NT2/D1 (cell line): ENCODE results near the gene MYB.

ENCODE experiments used
- SUZ12 ChIP-seq: IDR thresholded peaks from 2 replicates; pipeline ENCODE4 v1.6.1; 2011; ENCODE audit not compliant: insufficient read length, insufficient read depth; ENCODE audit errors: extremely low read depth
- YY1 ChIP-seq: IDR thresholded peaks from 2 replicates; pipeline ENCODE4 v1.6.1; 2011; ENCODE audit not compliant: insufficient read length, insufficient read depth
- ZNF274 ChIP-seq: IDR thresholded peaks from 2 replicates; pipeline ENCODE4 v1.6.1; 2011; ENCODE audit warnings: mild to moderate bottlenecking, low read depth, low read length

- TF ChIP-seq YY1 (no peak), SUZ12 (no peak), ZNF274 (no peak)
Observed at GRCh38 chr6:135195522-135195921, 14.4 kb downstream of the MYB start.
